Effector memory CD4-positive, alpha-beta T cell (primary cell): ENCODE data around the gene MPO.

ENCODE experiments used
- DNase-seq, 3 donors: peaks; one replicate each; pipeline ENCODE4 v3.0.0-alpha.2; 2020
- H3K27ac ChIP-seq: 2 replicates; pipeline ENCODE4 v1.7.0; 2013; ENCODE audit warnings: mild to moderate bottlenecking, low read length, moderate library complexity; ENCODE audit not compliant: insufficient read depth, poor library complexity, severe bottlenecking
- H3K27me3 ChIP-seq: replicated peaks from 2 replicates; pipeline ENCODE4 v1.7.0; 2013; ENCODE audit warnings: mild to moderate bottlenecking, low read length; ENCODE audit not compliant: insufficient read depth, control insufficient read depth, poor library complexity, severe bottlenecking
- H3K36me3 ChIP-seq: 2 replicates; pipeline ENCODE4 v1.7.0; 2013; ENCODE audit warnings: mild to moderate bottlenecking, low read length, moderate library complexity; ENCODE audit not compliant: control insufficient read depth, insufficient read depth
- H3K4me1 ChIP-seq: 2 replicates; pipeline ENCODE4 v1.7.0; 2013; ENCODE audit warnings: low read length, mild to moderate bottlenecking; ENCODE audit not compliant: control insufficient read depth, insufficient read depth, poor library complexity, severe bottlenecking
- H3K4me3 ChIP-seq: 2 replicates; pipeline ENCODE4 v1.7.0; 2013; ENCODE audit warnings: low read length, low read depth, mild to moderate bottlenecking; ENCODE audit not compliant: insufficient read depth, poor library complexity, severe bottlenecking
- H3K9me3 ChIP-seq: 2 replicates; pipeline ENCODE4 v1.7.0; 2013; ENCODE audit warnings: mild to moderate bottlenecking, low read length, moderate library complexity; ENCODE audit not compliant: control insufficient read depth

MPO gene

GRCh38 chr17:58278661-58279015, 2.1 kb downstream of the MPO start:
- no peak for DNase-seq
- Histone ChIP-seq H3K4me1 (no peaks in the 10 kb centered on the region), H3K27ac (no peak overlapping the region), H3K9me3 (no peaks in the 10 kb centered on the region), H3K27me3 (peaks cover 3% of the 10 kb centered on the region), H3K4me3 (no peak overlapping the region), H3K36me3 (no peaks in the 10 kb centered on the region)

DNA sequence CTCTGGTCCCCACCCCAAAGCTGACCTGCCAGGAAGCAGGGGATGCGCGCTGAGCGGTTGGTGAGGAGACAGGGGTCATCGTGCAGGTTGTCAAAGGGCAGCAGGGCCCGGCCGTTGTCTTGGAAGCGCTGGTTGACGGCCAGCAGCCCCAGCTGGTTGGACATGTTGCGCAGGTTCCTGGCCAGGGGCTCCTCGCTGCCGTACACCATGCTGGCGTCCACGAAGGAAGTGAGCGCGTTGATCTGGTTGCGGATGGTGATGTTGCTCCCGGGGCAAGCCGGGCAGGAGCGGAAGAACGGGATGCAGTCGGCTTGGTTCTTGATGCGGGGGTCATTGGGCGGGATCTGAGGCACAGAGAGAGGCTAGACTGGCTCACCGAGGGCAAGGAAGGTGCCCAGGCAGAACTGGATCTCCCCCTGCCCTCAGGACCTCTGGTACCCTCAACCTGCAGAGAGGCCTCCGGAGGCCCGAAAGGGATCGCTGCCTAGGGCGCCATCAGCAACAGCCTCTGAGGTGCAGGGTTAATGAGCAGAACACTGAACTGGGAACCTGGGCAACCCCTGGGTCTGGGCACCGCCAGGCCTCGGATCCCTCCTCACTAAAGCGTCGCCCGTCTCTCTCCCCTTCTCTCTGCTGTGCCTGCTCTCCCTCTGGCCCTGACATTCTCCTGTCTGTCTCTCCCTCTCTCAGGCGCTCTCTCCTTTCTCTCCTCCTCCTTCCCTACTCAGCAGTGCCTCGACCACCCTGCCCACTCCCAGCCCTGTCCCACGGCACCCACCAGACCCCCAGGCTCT, 2.7 kb downstream of the MPO start:
- H3K27me3 ChIP-seq = peaks cover 3% of the 10 kb centered on the region

DNA sequence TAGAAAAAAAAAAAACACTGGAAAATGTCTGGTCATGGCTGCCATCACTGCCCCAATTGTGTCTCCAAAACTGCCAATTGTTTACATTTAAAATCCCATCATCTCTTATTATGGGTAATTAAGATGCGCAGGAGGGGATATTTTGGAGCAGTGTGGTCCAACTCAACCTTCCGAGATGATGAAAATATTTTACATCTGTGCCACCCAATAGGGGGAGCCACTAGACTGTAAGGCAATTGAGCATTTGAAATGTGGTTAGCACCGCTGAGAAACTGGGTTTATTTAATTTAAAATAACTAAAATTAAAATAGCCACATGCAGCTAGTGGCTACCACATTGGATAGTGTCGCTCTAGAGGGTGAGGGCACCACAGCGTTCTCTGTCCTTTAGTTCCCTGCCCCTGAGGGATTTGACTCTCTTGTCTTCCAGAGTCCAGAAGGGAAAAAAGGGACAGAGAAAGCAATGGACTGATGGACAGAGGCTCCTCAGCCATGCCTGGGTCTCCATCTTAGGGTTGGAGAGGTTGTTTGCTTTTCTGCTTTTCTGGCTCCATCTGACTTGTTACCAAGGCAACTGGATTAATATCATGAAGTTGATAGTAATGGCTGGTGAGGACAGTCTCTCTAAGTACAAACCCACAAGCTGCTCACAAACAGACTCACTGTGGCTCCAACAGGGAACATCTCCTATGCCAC, 3.5 kb downstream of the MPO start:
- Histone ChIP-seq H3K27me3 (peaks cover 5% of the 10 kb centered on the region), H3K4me1 (no peaks in the 10 kb centered on the region), H3K36me3 (no peaks in the 10 kb centered on the region), H3K27ac (no peak overlapping the region), H3K4me3 (no peak overlapping the region), H3K9me3 (no peaks in the 10 kb centered on the region)
- DNase-seq = no peak

More for the DNA sequence above, 2.7 kb downstream of the MPO start:
- H3K36me3 ChIP-seq = no peaks in the 10 kb centered on the region
- H3K27ac ChIP-seq = no peak overlapping the region
- H3K4me1 ChIP-seq = no peaks in the 10 kb centered on the region
- no peaks in the 10 kb centered on the region for H3K9me3 ChIP-seq
- no peak for DNase-seq
- no peak overlapping the region for H3K4me3 ChIP-seq

GRCh38 chr17:58276423-58276822, 4.3 kb downstream of the MPO start:
- DNase-seq = no peak
- no peaks in the 10 kb centered on the region for H3K36me3 ChIP-seq
- H3K4me1 ChIP-seq = no peaks in the 10 kb centered on the region
- H3K4me3 ChIP-seq = no peak overlapping the region
- no peak overlapping the region for H3K27ac ChIP-seq
- no peaks in the 10 kb centered on the region for H3K9me3 ChIP-seq
- H3K27me3 ChIP-seq = peaks cover 5% of the 10 kb centered on the region

GRCh38 chr17:58275417-58275816, 5.3 kb downstream of the MPO start:
- Histone ChIP-seq H3K9me3 (no peaks in the 10 kb centered on the region), H3K4me3 (no peak overlapping the region), H3K27ac (no peak overlapping the region), H3K4me1 (no peaks in the 10 kb centered on the region), H3K36me3 (no peaks in the 10 kb centered on the region), H3K27me3 (peaks cover 5% of the 10 kb centered on the region)
- DNase-seq = no peak

- no peaks in the 10 kb centered on the region for H3K4me1 ChIP-seq
- H3K4me3 ChIP-seq = no peak overlapping the region
- no peaks in the 10 kb centered on the region for H3K36me3 ChIP-seq
- no peaks in the 10 kb centered on the region for H3K9me3 ChIP-seq
- H3K27ac ChIP-seq = no peak overlapping the region
- DNase-seq = no peak
- H3K27me3 ChIP-seq = peaks cover 2% of the 10 kb centered on the region
Observed at GRCh38 chr17:58273453-58274104, 7.2 kb downstream of the MPO start.

DNA sequence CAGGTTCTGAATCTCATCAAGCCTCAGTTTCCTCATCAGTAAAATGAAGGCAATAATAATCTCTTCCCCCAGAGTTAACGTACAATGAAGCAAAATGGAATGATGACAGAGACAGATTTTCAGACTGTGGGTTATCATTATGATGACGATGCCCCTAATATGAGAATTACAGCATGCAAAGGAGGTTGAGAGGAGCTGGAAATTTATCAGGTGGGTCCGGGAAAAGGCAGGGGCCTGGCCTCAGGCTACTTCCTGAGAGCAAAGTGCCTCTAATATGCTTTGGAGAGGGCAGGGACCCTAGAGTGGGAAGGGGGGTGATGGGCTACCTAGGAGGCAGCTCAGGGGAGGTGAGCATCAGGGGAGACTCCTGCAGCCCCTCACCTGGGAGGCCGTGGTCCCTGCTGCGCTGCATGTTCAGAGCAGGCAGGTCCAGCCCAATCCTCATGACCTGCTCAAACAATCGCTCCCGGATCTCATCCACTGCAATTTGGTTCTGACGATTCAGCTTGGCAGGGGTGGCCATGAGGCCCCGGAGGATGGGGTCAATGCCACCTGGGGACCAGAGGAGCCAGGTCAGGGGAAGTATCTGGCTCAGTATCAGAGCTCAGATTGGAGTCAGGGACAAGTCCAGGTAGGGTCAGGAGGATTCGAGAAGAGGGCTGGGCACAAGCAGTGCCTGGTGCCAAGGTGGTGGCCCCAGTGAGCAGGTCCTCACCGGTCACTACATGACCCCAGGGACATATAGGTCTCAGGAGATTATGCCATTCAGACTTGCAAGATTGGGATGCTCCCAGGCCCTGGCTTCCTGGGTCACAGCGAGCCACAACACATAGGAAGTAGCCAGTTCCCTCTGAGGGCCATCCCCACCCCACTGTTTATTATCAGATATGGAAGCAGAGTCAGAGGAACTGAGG, 8.1 kb downstream of the MPO start:
- Histone ChIP-seq H3K4me1 (no peaks in the 10 kb centered on the region), H3K9me3 (no peaks in the 10 kb centered on the region), H3K36me3 (no peaks in the 10 kb centered on the region), H3K27me3 (peaks cover 2% of the 10 kb centered on the region), H3K4me3 (no peak overlapping the region), H3K27ac (no peak overlapping the region)
- no peak for DNase-seq

DNA sequence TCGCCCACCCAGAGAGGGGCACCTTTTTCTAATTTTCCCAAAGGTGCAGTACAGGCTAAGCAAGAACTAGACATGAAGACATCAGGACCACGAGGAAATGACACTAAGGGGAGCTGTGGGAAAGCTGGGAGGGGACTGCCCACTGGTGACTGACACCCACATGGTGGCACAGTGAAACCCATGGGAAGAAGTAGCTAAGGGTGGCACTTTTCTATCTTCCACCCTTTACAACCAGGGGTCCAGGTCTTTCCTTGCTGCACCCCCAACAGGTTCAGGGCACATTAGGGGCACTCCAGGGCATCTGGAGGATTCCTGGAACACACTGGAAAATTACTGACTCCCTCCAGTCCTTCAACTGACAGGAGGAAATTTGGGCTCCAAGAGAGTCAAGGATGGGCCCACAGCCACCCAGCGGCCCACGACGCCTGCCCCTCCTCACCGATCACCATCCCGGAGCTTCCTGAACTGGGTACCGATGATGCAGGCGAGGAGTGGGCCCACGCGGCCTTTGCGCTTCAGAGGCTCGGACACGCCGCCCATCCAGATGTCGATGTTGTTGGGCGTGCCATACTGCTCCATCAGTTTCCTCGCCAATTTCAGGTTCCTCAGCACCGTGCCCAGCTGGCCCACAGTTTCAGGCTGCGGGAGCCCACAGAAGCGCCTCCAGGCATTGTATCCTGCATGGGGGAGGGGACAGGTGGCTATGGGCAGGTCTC, 9.4 kb downstream of the MPO start:
- DNase-seq = no peak
- no peak overlapping the region for H3K27ac ChIP-seq
- H3K9me3 ChIP-seq = no peaks in the 10 kb centered on the region
- H3K4me1 ChIP-seq = no peaks in the 10 kb centered on the region
- H3K36me3 ChIP-seq = no peaks in the 10 kb centered on the region
- no peak overlapping the region for H3K4me3 ChIP-seq
- H3K27me3 ChIP-seq = peaks cover 2% of the 10 kb centered on the region

DNA sequence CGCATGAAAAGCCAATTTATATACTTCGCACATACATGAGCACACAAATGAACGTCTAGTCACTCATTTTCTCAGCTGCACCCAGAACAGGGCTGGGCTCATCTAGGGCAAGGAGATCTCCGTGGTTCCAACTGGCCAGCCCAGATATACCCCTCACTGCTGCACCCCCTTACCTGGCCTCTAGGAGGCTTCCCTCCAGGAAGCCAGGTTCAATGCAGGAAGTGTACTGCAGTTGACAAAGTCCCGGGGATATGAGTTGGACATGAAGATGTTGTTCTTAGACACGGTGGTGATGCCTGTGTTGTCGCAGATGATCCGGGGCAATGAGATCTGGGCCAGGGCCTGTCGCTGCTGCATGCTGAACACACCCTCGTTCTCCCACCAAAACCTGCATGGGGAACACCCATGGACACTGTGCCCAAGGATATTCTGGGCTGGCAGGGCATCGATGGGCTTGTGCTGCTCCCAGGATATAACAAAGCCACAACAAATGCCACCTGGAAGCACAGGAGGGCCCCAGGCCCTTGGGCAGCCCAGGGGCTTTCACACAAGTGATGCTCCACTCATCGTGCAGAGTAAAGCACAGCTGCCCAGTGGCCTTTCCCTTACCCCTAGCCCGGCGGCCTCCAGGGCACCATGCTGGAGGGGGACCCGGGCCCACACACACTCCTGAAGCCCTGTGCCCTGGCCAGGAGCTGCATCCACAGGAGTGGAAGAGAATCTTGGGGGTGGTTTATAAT, 10.1 kb downstream of the MPO start:
- DNase-seq = no peak
- no peak overlapping the region for H3K4me3 ChIP-seq
- peaks cover 2% of the 10 kb centered on the region for H3K27me3 ChIP-seq
- no peaks in the 10 kb centered on the region for H3K9me3 ChIP-seq
- no peaks in the 10 kb centered on the region for H3K4me1 ChIP-seq
- no peak overlapping the region for H3K27ac ChIP-seq
- H3K36me3 ChIP-seq = no peaks in the 10 kb centered on the region
